Sigmoid colon (tissue), 7 donors: ENCODE results near the gene COMMD10. TPM values are rescaled to one million over a fixed set of nuclear protein-coding genes. Genes with fewer than 3 reads are reported as not detected.

Experiments
- DNase-seq: peaks from one replicate; pipeline ENCODE4 v3.0.0-alpha.2; 2019
- H3K27ac ChIP-seq, 4 donors: fragments of 200-600 bp; sonication (generic); one replicate each; pipeline ENCODE4 v1.5.1; 2016 to 2019; ENCODE audit warnings: mild to moderate bottlenecking in 1 of 4
- H3K27me3 ChIP-seq, 3 donors: fragments of 200-600 bp; sonication (generic); one replicate each; pipeline ENCODE4 v1.5.1; 2019; ENCODE audit warnings: mild to moderate bottlenecking in 1 of 3
- H3K36me3 ChIP-seq, 4 donors: fragments of 200-600 bp; sonication (generic); one replicate each; pipeline ENCODE4 v1.5.1; 2016 to 2019
- H3K4me1 ChIP-seq, 4 donors: fragments of 200-600 bp; sonication (generic); one replicate each; pipeline ENCODE4 v1.5.1; 2017 to 2019
- H3K4me3 ChIP-seq, 4 donors: fragments of 200-600 bp; sonication (generic); one replicate each; pipeline ENCODE4 v1.5.1; 2017 to 2019; ENCODE audit warnings: mild to moderate bottlenecking in 2 of 4, moderate library complexity in 1 of 4
- H3K9me3 ChIP-seq, 4 donors: fragments of 200-600 bp in 3 of 4; sonication (generic) in 3 of 4; one replicate each; pipeline versions ENCODE4 v1.5.1 to v1.6.1; 2013 to 2019
- CTCF ChIP-seq, 4 experiments: fragments of 450-650 bp in 3 of 4; fragments of 200-600 bp in 1 of 4; IDR thresholded peaks; one replicate each; pipeline ENCODE4 v1.5.1; 2016 to 2019; ENCODE audit warnings: antibody characterized with exemption in 4 of 4, mild to moderate bottlenecking in 3 of 4, moderate library complexity in 2 of 4
- EP300 ChIP-seq, 4 donors: sonication (generic); formaldehyde crosslinking; IDR thresholded peaks; one replicate each; pipeline ENCODE4 v1.6.1; 2017; ENCODE audit warnings: antibody characterized with exemption in 4 of 4
- POLR2A ChIP-seq, 2 donors: fragments of 450-650 bp; IDR thresholded peaks; one replicate each; pipeline ENCODE4 v1.6.1; 2016; ENCODE audit warnings: antibody characterized with exemption in 2 of 2, mild to moderate bottlenecking in 2 of 2, moderate library complexity in 2 of 2
- POLR2AphosphoS5 ChIP-seq, 4 donors: sonication (generic); formaldehyde crosslinking; IDR thresholded peaks; one replicate each; pipeline ENCODE4 v1.6.1; 2017; ENCODE audit warnings: antibody characterized with exemption in 4 of 4
- WGBS, 2 donors: extraction: QIAGEN DNeasy Blood & Tissue Kit; methylation state at CpG; one replicate each; pipeline ENCODE4 v1.1.7; 2013; 5-methylcytosine and 5-hydroxymethylcytosine counted together
- intact Hi-C: fragments of 100-400 bp; cut with DNase I; formaldehyde crosslinking; loops from one replicate; pipeline ENCODE4 v1.15.1; 2023
- polyA plus RNA-seq, 3 donors: library from polyadenylated mRNA; stranded (reverse); fragments of 200-250 nt; gene quantifications; one replicate each; pipeline ENCODE4 v1.2.3, GENCODE V29; 2013
- total RNA-seq, 4 donors: library from RNA; depleted of rRNA; stranded (reverse); fragments of >200 nt; gene quantifications; one replicate each; pipeline ENCODE4 v1.1.0, GENCODE V29; 2016
- donor health status: healthy with polysubstance abuse.
- donor health status: Bipolar disorder and iron deficiency.
- donor health status: healthy.

Gene COMMD10
- total and polyA plus RNA-seq, 7 donors, result 17.8 to 47.7 (median 28.7) TPM

GRCh38 chr5:116209166-116209565 is 124.3 kb downstream of the COMMD10 start:
- no peak for DNase-seq
- no peak for TF ChIP-seq POLR2AphosphoS5 (IDR thresholded peaks at IDR 0.05)
- no peak for TF ChIP-seq CTCF (IDR thresholded peaks at IDR 0.05)
- TF ChIP-seq EP300 (IDR thresholded peaks at IDR 0.05), result no peak
- no peak for TF ChIP-seq POLR2A (IDR thresholded peaks at IDR 0.05)

DNA sequence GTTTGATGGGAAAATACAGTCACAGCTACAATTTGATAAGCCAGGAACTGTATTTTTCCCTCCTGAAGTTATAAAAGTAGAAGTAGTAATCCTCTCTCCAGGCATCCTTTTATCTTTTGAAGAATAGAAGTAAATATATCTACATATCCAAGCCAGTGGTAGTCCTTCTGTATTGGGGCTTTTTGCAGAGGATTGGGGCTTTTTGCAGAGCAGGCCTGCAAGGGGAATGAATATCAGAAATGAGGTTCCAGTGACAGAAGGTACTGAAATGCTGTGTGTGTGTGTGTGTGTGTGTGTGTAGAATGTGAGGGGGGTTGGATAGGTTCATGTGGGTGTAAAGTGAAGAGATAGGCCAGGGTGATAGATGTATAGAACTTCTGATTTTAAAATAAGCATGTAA is 127.4 kb downstream of the COMMD10 start:
- H3K36me3 ChIP-seq, result no peaks in the 10 kb centered on the region
- H3K27ac ChIP-seq, result no peak overlapping the region
- peaks cover 0 to 6% (median 0%) of the 10 kb centered on the region in 4 donors for H3K4me1 ChIP-seq
- no peak for DNase-seq
- H3K27me3 ChIP-seq, result no peaks in the 10 kb centered on the region
- no peak overlapping the region for H3K4me3 ChIP-seq
- TF ChIP-seq POLR2A (IDR thresholded peaks at IDR 0.05) (no peak), POLR2AphosphoS5 (IDR thresholded peaks at IDR 0.05) (no peak), CTCF (IDR thresholded peaks at IDR 0.05) (no peak), EP300 (IDR thresholded peaks at IDR 0.05) (no peak)
- intact Hi-C loops, result no loop called here
- H3K9me3 ChIP-seq, result no peaks in the 10 kb centered on the region

More at GRCh38 chr5:116209166-116209565, 124.3 kb downstream of the COMMD10 start:
- Histone ChIP-seq H3K36me3 (no peaks in the 10 kb centered on the region), H3K27ac (no peak overlapping the region), H3K27me3 (no peaks in the 10 kb centered on the region), H3K4me1 (peaks cover 0 to 6% (median 0%) of the 10 kb centered on the region in 4 donors), H3K4me3 (no peak overlapping the region), H3K9me3 (no peaks in the 10 kb centered on the region)
- 94 to 96% methylated on average over 2 of the region's 2 CpGs for WGBS, 2 donors
- intact Hi-C loops, result no loop called here

- no peaks in the 10 kb centered on the region for H3K9me3 ChIP-seq
- H3K4me1 ChIP-seq, result no peaks in the 10 kb centered on the region
- 98% methylated on average over 5 of the region's 5 CpGs for WGBS, 2 donors
- H3K4me3 ChIP-seq, result no peak overlapping the region
- no peak for DNase-seq
- H3K36me3 ChIP-seq, result no peaks in the 10 kb centered on the region
- intact Hi-C loops, result no loop called here
- H3K27me3 ChIP-seq, result no peaks in the 10 kb centered on the region
- TF ChIP-seq EP300 (IDR thresholded peaks at IDR 0.05), result no peak
- no peak for TF ChIP-seq POLR2AphosphoS5 (IDR thresholded peaks at IDR 0.05)
- no peak overlapping the region for H3K27ac ChIP-seq
Measured at GRCh38 chr5:116216246-116216645, 131.4 kb downstream of the COMMD10 start.

DNA sequence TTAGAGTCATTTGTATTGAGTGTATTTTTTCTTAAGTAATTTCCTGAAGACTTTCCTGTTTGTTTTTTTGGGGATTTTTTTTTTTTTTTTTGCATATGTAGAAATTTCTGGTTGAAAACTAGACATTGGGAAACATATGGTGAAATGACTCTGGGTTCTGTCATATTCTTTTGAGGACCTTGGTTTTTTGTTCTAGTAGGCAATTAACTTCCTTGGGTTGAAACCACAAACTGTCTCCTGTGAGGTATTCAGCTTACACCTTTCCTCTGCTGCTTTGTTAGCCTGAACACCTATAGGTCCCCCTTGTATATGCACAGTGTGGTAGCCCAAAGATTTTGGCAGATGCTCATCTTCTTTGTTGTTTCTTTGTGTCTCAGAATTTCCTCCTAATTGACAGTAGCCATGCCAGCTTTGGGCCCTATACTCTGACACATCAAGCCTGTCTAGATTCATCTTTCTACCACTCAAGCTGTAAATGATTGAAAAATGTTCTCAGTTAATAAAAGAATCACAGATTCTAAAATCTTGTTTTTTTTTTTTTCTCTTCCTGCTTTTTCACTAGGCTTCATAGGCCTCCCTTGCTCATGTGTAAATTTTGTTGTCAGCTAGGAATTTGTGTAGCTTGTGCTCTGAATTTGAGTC is 140.6 kb downstream of the COMMD10 start:
- TF ChIP-seq POLR2AphosphoS5 (IDR thresholded peaks at IDR 0.05) (no peak), EP300 (IDR thresholded peaks at IDR 0.05) (no peak), CTCF (IDR thresholded peaks at IDR 0.05) (no peak), POLR2A (IDR thresholded peaks at IDR 0.05) (no peak)
- no peaks in the 10 kb centered on the region for H3K9me3 ChIP-seq
- no peaks in the 10 kb centered on the region for H3K4me1 ChIP-seq
- no peak overlapping the region for H3K27ac ChIP-seq
- H3K4me3 ChIP-seq, result no peak overlapping the region
- DNase-seq, result no peak
- no peaks in the 10 kb centered on the region for H3K27me3 ChIP-seq
- H3K36me3 ChIP-seq, result no peaks in the 10 kb centered on the region
- intact Hi-C loops, result no loop called here

DNA sequence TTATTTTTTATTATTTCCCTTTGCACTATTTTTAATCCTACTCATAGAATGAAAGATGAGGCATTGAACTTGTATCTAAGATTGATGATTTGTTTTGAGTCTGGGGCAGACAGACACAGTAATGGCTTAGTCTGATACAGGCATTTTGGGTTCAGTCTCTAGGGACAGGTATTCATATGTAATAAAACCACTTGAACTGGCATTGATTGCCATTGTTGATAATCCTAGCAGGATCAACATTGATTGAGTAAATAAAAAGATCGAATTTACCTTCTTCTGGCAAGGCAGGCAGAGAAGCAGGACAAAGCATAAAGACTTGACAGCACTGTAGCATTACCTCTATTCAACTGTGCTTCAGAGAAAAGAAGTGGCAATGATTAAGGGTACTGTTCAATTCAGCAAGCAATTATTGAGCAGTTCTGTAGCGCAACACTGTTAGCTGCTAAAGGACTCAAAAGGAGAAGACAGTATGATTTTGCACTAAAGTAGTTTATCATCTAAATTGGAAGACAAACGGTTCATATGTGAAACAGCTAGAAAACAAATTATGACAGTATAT is 144.4 kb downstream of the COMMD10 start:
- 48 to 70% methylated on average over 3 of the region's 3 CpGs for WGBS, 2 donors
- Histone ChIP-seq H3K27me3 (no peaks in the 10 kb centered on the region), H3K4me1 (no peaks in the 10 kb centered on the region), H3K27ac (no peak overlapping the region), H3K9me3 (no peaks in the 10 kb centered on the region), H3K36me3 (no peaks in the 10 kb centered on the region), H3K4me3 (no peak overlapping the region)
- no peak for TF ChIP-seq EP300 (IDR thresholded peaks at IDR 0.05)
- no peak for TF ChIP-seq POLR2AphosphoS5 (IDR thresholded peaks at IDR 0.05)
- TF ChIP-seq CTCF (IDR thresholded peaks at IDR 0.05), result no peak
- no peak for TF ChIP-seq POLR2A (IDR thresholded peaks at IDR 0.05)
- intact Hi-C loops, result no loop called here
- DNase-seq, result no peak
